HG02943 (cell line): ENCODE results near the gene VPS18.

Experiments
- ATAC-seq: cut with Tn5 transposase; IDR thresholded peaks from one replicate; pipeline ENCODE4 v1.9.1; 2021; ENCODE audit warnings: mild to moderate bottlenecking, low read depth, moderate library complexity; ENCODE audit not compliant: unreplicated experiment

Gene VPS18

DNA sequence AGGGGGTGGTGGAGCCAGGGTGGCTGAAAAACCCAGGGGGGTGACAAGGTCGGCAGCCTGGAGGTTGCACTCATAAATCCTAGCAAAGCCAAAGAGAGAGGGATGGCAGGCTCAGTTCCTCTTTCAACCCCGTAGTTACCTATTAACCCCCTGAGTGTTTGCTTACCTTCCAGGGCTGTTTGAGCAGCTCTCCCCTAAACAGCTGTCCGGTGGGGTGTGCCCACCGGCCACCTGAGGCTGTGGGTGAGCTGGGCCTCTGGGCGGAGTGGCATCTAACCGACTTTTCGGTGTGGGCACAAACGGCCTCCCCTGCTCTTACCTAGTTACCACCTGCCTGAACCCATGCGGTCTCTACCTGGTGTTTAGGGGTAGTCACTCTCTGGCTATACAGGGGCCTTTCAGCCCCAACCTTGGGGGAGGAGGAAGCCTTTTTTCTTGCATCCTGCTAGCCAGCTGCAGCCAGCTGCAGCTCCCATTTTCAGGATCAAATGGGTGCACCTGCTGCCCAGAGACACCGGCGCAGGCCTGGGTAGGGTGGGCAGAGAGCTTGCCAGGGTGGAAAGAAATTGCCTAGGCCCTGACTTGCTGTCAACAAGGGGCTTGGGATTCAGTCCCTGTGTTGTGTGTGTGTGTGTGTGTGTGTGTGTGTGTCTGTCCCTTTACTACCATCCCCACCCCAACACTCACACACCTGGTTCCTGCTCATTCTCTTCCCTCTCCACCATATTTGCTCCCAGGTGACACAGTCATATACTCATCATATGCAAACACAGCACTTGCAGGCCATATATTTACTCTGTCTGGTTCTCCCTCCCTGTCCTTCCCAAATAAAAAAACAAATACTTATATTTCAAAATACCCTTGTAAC, 38.6 kb downstream of the VPS18 start:
- ATAC-seq: no peak

DNA sequence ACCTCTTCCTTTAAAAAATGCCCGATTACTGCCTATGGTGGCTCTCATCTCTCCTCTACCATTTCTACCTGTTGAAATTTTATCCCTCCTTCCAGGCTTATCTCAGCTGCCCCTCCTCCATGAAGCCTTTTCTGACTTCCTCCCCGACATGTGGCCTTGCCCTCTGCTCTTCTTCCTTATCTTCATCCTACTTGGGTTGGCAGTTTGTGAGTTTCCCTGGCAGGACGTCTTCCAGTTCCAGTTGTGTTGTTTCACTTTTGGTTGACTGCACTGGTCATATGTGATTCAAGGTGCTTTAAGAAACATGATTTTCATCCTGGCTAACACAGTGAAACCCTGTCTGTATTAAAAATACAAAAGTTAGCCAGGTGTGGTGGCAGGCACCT, 39.3 kb downstream of the VPS18 start:
- no peak for ATAC-seq

DNA sequence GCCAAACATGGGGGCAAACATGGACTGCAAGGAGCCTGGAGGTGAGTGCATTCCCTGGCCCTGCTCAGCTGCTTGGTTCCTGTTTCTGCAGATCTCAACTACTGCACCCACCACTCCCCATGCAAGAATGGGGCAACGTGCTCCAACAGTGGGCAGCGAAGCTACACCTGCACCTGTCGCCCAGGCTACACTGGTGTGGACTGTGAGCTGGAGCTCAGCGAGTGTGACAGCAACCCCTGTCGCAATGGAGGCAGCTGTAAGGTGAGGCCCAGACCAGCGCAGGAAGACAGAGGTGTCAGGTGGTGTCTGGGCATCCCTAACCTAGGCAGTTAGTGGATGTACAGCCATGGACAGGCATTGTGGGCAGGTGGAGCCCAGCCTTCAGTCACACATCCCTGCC, 40.2 kb downstream of the VPS18 start:
- no peak for ATAC-seq

DNA sequence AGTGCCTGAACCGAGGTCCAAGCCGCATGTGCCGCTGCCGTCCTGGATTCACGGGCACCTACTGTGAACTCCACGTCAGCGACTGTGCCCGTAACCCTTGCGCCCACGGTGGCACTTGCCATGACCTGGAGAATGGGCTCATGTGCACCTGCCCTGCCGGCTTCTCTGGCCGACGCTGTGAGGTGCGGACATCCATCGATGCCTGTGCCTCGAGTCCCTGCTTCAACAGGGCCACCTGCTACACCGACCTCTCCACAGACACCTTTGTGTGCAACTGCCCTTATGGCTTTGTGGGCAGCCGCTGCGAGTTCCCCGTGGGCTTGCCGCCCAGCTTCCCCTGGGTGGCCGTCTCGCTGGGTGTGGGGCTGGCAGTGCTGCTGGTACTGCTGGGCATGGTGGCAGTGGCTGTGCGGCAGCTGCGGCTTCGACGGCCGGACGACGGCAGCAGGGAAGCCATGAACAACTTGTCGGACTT, 42.0 kb downstream of the VPS18 start:
- no peak for ATAC-seq

DNA sequence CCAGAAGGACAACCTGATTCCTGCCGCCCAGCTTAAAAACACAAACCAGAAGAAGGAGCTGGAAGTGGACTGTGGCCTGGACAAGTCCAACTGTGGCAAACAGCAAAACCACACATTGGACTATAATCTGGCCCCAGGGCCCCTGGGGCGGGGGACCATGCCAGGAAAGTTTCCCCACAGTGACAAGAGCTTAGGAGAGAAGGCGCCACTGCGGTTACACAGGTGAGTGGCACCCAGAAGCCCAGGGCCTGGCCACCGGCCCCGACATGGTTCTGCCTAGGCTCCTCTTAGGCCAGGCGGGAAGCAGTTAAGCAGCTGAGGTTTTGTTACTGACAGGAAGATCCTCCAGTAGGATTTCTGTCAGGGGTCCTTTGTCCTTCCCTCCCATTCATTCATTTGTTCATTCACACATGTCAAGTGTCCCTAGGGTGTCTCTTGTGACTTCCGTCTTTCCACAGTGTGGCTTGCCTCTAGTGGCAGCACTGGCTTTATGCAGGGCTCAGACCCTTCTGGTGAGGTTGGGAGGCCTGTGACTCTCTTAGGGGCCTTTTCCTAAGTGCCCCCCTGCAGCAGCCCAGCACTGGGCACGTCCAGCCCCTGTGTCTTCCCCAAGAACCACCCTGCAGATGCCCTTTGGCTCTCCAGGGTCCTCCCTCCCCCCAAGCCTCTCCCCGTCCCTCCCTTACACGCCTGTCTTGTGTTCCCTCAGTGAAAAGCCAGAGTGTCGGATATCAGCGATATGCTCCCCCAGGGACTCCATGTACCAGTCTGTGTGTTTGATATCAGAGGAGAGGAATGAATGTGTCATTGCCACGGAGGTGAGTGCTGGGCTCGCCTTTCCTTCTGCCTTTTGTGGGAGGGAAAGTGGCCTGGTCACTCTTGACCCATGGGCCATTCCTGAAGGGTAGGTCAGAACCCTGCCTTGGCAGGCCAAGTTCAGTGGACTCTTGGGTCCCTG, 42.7 kb downstream of the VPS18 start:
- no peak for ATAC-seq

DNA sequence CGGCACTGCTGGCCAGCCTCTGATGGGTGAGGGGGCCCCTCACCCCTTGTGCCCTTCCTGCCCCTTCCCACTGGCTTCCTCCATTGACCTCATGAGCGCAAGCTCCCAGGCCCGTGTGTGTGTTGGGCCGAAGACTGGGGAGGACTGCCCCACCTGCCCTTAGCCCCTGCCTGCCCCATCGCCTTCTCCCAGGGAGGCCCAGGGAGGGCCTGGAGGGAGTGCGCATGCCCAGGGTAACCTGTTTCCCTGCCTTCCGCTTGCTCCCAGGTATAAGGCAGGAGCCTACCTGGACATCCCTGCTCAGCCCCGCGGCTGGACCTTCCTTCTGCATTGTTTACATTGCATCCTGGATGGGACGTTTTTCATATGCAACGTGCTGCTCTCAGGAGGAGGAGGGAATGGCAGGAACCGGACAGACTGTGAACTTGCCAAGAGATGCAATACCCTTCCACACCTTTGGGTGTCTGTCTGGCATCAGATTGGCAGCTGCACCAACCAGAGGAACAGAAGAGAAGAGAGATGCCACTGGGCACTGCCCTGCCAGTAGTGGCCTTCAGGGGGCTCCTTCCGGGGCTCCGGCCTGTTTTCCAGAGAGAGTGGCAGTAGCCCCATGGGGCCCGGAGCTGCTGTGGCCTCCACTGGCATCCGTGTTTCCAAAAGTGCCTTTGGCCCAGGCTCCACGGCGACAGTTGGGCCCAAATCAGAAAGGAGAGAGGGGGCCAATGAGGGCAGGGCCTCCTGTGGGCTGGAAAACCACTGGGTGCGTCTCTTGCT, 43.7 kb downstream of the VPS18 start:
- no peak for ATAC-seq

DNA sequence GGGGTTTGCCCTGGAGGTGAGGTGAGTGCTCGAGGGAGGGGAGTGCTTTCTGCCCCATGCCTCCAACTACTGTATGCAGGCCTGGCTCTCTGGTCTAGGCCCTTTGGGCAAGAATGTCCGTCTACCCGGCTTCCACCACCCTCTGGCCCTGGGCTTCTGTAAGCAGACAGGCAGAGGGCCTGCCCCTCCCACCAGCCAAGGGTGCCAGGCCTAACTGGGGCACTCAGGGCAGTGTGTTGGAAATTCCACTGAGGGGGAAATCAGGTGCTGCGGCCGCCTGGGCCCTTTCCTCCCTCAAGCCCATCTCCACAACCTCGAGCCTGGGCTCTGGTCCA, 44.3 kb downstream of the VPS18 start:
- no peak for ATAC-seq

DNA sequence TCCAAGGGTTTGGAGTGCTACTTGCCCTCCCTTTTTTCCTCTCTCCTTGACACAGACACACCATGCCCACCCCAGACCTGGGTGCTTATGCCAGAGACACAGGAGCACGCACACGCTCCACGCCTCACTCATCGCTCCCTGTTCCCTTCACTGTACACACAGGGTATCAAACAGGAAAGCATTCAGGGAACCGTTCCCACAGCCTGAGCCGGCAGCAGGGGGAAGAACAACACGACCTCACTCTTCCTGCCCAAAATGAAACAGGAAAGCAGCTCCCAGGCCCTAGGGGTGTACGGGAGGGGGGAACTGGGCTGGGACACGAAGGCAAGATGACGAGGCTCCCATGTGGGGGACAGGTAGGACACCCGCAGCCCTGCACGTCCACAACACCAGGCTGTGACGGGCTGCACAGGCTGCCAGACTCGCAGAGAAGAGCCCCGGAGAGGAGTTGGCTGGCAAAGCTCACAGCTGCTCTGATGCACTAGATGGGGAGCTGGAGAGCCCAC, 46.1 kb downstream of the VPS18 start:
- no peak for ATAC-seq

DNA sequence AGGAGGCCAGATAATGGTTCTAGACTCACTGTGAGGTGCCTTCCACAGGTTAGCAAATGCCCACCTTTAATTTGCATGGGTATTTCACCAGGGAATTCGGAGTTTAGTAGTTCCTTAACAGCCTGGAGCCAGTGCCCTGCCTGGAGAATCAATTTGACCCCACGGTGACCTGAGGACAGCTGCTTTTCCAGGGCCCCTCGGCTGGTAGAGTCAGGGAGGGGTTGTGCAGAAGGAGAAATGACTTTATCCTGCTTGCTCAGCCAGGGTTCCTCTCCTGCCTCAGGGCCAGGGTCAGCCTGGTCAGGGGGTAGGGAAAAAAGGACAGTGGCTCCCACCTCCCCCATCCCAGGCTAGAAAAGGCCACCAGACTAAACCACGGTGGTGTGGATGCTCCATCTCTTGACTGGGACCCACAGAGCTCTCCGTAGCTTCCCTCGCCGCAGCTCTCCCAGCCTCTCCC, 46.8 kb downstream of the VPS18 start:
- ATAC-seq: peak; percentile 3

DNA sequence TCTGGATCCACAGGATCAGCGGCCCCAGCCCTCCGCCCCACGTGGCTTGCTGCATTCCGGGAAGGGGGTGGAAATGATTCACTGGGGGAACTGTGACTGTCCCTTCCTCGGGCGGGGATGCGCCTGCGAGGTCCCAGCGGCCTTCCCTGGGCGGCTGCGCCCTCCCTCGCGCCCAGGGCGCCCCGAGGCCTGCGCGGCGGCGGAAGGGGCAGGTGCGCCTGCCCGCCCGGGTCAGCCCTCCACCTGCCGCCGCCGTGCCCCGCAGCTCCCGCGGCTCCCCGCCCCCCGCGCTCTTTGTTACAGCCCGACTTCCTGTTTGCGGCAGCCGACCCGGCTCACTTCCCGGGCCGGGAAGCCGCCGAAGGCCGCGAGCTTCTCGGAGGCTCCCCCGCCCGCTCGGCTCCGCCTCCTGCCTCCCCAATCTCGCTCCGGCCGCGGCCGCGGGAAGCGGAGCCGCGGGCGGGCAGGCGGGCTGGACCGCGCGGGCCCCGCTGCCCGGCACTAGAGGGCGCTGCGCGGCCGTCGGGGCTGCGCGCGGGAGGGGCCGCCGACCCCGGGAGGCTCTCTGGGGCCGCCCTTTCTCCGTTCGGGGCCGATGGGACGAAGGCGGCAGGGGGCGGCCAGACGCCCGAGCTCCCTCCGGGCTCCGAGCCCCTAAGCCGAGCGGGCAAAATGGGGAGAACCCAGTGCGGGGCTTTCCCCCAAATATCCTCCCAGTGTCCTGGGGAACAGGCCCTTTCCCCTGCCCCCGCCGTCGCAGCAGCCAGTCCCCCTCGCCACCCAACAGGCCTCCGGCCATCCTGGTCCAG, 47.5 kb downstream of the VPS18 start:
- peak; percentile 47 for ATAC-seq

DNA sequence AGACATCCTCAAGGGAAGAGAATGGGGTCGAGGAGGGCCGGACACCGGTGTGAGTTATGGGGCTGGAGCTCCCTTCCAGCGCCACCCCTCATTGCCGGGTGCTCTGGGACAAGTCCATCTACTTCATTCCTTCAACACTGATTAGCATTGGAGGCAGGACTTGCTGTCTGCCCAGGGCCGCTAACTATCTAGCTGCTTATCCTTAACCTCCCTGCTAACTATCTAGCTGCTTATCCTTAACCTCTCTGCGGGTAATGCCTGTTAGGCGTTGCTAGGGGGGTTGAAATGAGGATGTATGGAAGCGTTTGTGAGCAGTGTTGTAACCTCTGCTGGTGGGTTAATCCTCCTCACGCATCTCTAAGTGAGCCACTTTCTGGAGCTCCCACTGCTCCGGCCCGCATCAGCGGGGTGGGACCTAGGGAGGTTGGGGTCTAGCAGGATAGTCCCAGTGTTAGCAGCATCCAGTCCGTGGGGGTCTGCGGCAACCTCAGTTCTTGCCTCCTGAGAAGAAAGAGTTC, 48.1 kb downstream of the VPS18 start:
- ATAC-seq: no peak

DNA sequence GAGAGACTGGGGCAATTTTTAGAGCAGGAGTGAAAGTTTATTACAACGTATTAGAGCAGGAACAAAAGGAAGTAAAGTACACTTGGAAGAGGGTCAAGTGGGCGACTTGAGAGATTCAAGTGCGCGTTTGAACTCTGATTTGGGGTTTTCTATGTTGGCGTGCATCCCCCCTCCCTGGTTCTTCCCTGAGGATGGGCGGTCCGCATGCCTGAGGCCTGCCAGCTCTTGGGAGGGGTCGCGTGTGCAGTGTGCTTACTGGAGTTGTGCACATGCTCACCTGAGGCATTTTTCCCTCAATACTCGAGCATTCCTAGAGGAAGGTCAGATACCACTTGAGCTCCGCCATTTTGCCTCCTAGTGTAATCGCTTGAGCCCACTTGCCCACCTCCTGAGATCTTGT, 48.6 kb downstream of the VPS18 start:
- ATAC-seq: no peak

DNA sequence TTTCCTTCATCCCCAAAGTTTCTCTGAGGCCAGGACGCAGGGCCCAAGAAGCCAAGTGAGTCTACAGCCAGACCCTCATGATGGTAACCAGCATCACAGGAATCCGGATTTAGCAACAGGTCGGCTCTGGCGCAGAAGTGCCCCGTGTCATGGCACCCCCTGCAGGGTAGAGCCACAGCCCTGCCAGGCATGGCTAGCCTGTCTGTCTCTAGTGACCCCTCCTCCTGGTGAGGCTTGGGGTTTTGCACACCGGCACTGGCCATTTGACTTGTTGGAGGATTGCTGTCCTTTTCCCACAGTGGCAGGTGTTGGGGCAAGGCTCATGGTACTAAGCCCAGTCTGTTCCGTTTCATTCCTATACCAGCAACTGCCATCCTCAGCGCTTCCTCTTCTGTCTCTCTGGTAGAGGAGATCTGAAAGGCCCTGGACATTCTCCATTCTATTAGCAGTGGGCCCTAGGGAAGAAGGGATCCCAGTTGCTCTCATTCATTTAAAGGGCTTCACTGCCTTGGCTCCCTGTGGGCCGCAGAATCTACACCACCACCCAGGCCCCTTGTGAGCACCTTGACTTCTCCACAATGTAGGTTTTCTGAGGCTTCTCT, 49.6 kb downstream of the VPS18 start:
- ATAC-seq: no peak

DNA sequence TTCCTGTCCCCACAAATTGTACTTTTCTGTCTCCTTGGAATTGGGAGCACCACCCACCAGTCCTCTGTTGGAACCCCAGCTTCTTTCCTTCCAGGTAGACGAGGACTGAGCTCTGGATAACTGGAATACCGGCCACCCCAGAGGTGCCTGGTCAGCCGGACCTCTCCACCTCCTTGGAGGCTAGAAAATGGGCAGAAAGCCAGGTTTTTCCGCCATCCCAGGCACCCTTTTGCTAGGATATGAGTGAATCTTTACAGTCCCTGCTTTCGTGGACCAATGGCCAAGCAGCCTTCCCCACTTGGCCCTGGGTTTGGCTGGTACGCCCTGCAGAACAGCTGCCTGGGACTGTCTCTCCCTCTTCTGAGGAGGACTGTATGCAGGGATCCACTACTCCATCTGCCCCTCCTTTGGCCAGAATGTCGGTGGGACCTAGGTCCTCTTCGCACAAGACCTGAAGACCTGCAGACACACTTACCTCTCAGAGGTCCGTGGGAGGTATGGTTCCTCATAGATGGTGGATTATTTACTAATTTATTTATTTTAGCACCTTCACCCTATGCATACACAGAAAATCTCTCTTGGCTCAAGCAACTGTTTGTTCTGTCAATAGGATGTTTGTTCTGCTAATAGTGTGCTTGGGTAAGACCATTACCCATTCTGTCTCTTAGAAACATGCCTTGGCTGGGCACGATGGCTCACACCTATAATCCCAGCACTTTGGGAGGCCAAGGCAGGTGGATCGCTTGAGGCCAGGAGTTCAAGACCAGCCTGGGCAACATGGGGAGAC, 50.5 kb downstream of the VPS18 start:
- ATAC-seq: no peak

DNA sequence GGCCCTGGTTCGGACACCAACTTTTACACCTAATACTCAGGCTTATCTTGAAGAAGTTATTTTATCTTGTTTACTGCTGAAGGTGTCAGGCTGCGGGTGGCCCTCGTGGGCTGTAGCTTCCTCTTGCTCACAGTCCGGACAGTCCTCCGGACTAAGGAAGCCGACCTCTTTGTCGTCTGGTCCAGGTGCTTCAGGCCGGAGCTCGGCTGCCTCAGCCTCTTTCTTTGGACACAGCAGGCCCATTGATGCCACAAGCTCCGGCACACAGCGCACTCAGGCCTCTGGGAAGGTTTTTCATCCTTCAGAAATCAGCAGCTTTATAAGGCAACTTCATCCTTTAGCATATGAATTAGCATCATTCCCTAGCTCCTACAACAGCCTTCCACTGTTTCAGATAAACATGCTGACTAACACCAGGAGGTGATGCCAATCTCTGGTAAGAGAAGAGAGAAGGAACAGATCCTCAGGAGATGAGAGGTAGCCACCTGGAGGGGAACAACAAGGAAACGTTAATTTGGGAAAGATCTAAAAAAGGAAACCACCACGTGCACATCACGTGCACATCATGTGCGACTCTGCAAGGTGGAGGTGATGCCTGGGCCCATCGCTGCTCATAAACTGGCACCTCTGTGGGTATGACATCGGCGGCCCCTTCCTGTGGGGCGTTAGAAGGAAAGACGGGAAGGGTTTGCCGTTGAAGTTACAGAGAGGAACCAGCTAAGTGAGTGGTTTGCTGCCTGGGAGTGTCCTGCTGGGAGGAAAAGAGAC, 54.6 kb downstream of the VPS18 start:
- no peak for ATAC-seq

DNA sequence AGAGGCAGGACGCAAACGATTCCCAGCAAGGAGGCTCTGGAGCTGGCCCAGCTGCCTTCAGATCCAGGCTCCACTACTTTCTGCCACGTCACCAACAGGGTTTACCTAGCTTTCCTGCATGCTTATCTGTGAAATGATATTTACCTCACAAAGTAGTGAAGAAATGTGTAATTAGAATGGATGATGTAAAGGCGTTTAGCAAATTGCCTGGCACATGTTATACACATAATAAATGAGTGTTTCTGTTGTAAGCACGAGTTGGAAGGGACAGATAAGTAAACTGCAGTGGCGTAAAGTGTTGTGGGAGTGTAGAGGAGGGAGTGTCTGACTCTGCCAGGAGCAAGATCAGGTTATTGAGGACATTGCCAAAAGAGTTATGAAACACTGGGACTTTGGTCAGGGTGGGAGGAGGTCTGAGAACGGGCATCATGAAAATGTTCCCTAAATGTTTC, 55.5 kb downstream of the VPS18 start:
- no peak for ATAC-seq

DNA sequence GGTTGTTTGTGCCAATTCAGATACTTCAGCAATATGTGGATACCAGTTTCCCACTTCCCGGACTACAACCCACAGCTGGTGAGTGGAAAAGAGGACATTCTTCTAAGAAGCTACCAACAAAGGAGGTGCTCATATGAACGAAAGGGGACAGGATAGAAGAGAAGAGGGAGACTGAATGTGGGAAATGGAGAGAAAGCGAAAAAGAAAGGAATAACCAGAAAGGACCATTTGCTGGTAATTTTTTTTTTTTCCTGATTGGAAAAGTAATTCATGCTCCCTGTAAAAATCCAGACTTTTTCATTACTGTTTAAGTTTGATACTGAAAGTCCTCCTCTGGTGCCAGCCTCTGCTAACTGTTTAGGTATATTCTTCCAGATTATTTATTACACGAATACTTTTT, 57.5 kb downstream of the VPS18 start:
- no peak for ATAC-seq
